Kidney (tissue), 14 donors: Measurements from ENCODE around the gene DAB1. TPM values are rescaled to one million over a fixed set of nuclear protein-coding genes. Genes with fewer than 3 reads are reported as not detected.
A peak's percentile ranks its signal among the peaks of the same experiment; 100 is the strongest.

Experiments used
- DNase-seq, 5 donors: peaks; one replicate each; pipeline ENCODE4 v3.0.0-alpha.2; 2013 to 2020
- FAIRE-seq: peaks from 2 replicates; lab custom pipeline; 2012; peaks lifted over from hg19 to GRCh38; lab: Jason Lieb, UNC
- H3K27ac ChIP-seq, 2 donors: one replicate each; pipeline ENCODE4 v1.7.0; 2013; ENCODE audit warnings: low read depth in 2 of 2, low read length in 2 of 2, inconsistent platforms in 1 of 2
- H3K27me3 ChIP-seq: one replicate; pipeline ENCODE4 v1.7.1; 2013; ENCODE audit warnings: low read length, inconsistent platforms; ENCODE audit not compliant: control insufficient read depth, insufficient read depth
- H3K36me3 ChIP-seq, 3 donors: one replicate each; pipeline versions ENCODE4 v1.7.0 to v1.7.1; 2013; ENCODE audit warnings: low read length in 3 of 3, control low read depth in 1 of 3, inconsistent platforms in 1 of 3; ENCODE audit not compliant: insufficient read depth in 3 of 3, control insufficient read depth in 2 of 3
- H3K4me1 ChIP-seq, 3 donors: one replicate each; pipeline versions ENCODE4 v1.7.0 to v1.7.1; 2013; ENCODE audit warnings: low read length in 3 of 3, inconsistent platforms in 1 of 3, low read depth in 1 of 3; ENCODE audit not compliant: control insufficient read depth in 2 of 3, insufficient read depth in 2 of 3
- H3K4me3 ChIP-seq, 3 donors: one replicate each; pipeline versions ENCODE4 v1.7.0 to v1.8.1; 2013; ENCODE audit warnings: low read length in 3 of 3, control low read depth in 1 of 3, inconsistent platforms in 1 of 3
- H3K9ac ChIP-seq, 3 donors: one replicate each; pipeline versions ENCODE4 v1.7.0 to v1.7.1; 2013; ENCODE audit warnings: low read length in 3 of 3, control low read depth in 1 of 3, inconsistent platforms in 1 of 3
- H3K9me3 ChIP-seq, 3 donors: one replicate each; pipeline versions ENCODE4 v1.7.0 to v1.7.1; 2013; ENCODE audit warnings: low read length in 3 of 3, control low read depth in 1 of 3, inconsistent platforms in 1 of 3; ENCODE audit not compliant: control insufficient read depth in 2 of 3, insufficient read depth in 1 of 3
- CTCF ChIP-seq: IDR thresholded peaks from 3 replicates; pipeline ENCODE4 v1.5.1; 2012; ENCODE audit warnings: mild to moderate bottlenecking, moderate library complexity, borderline replicate concordance; ENCODE audit not compliant: insufficient read depth; ENCODE audit errors: extremely low read depth
- intact Hi-C: fragments of 100-400 bp; cut with DNase I; formaldehyde crosslinking; loops from one replicate; pipeline ENCODE4 v1.11.1; 2022
- polyA plus RNA-seq: library from polyadenylated mRNA; stranded (reverse); fragments of 350-450 nt; fragmentation: Illumina TruSeq; extraction: RNeasy Lipid Tissue Mini Kit (QIAGEN cat#74804); gene quantifications from one replicate; pipeline ENCODE4 v1.2.3, GENCODE V29; 2014; ENCODE audit warnings: low read depth, low replicate concordance; ENCODE audit not compliant: insufficient read depth
- total RNA-seq: library from RNA; stranded (reverse); fragmentation: NEBNext Ultra II Directional; extraction: Animal tissue kit (Norgen Biotek cat#: 25700); gene quantifications from one replicate; pipeline ENCODE4 v1.2.1, GENCODE V29; 2021
- donor health status: control.
- donor health status: control.
- donor health status: control.
- donor health status: control.
- donor health status: control.
- donor health status: DM: yes; HTN: yes; CAD: no.
- donor health status: Normal renal cell carcinoma (clear cell type).

Gene DAB1
- total and polyA plus RNA-seq, 2 donors from 2014 or later = 2.3 TPM; not detected in 1

DNA sequence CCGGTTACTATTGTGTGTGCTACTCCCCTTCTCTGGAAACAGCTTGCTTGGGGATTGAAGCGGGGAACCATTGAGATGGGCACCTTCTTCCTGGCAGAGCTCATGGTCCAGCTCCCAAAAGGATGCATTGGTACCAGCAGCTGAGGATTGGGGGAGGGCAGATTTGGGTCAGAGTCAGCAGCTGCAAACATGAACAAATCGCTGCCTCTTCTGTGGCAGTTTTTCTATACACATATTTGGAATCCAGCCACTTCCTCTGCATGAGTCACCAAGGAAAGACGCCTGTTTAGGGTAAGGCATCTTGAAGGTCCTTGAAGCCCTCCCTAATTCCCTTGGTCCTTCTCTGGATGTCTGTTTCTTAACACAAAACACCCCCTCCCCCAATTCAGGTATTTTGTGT lies 104.7 kb downstream of the DAB1 start:
- TF ChIP-seq CTCF = no peak
- DNase-seq (peak in 1 of 5 donors; percentile 35), FAIRE-seq (no peak)
- no peak overlapping the region for H3K27ac ChIP-seq
- H3K4me3 ChIP-seq = no peak overlapping the region
- no peaks in the 10 kb centered on the region for H3K27me3 ChIP-seq
- no peaks in the 10 kb centered on the region for H3K9me3 ChIP-seq
- no peaks in the 10 kb centered on the region for H3K4me1 ChIP-seq
- intact Hi-C loops = no loop called here
- no peak overlapping the region for H3K9ac ChIP-seq
- no peaks in the 10 kb centered on the region for H3K36me3 ChIP-seq

GRCh38 chr1:57316861-57317260 lies 107.0 kb downstream of the DAB1 start:
- no peak overlapping the region for H3K4me3 ChIP-seq
- FAIRE-seq = no peak
- no peaks in the 10 kb centered on the region for H3K4me1 ChIP-seq
- intact Hi-C loops = no loop called here
- no peak overlapping the region for H3K27ac ChIP-seq
- H3K9ac ChIP-seq = no peak overlapping the region
- no peaks in the 10 kb centered on the region for H3K9me3 ChIP-seq
- H3K36me3 ChIP-seq = no peaks in the 10 kb centered on the region
- DNase-seq = no peak
- no peak for TF ChIP-seq CTCF
- H3K27me3 ChIP-seq = no peaks in the 10 kb centered on the region

DNA sequence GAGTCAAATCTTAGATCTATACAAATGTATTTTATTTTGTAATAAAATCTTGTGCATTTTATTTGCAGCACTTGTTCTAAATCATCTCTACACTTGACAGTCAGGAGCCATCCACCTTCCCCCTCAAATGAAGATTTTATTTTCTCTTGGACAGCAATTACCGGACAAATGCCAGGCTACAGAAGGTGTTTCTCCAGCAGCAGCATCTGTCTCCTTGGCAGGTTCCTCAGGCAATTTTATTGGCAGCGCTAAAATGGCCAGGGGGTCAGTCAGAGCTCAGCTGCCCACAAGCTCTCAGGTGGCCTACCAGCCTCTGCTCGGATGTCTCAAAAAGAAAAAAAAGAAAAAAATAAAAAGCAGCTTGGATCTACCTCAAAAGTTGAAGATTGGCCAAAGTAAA lies 107.6 kb downstream of the DAB1 start:
- intact Hi-C loops = no loop called here
- TF ChIP-seq CTCF = no peak
- H3K4me3 ChIP-seq = no peak overlapping the region
- no peaks in the 10 kb centered on the region for H3K4me1 ChIP-seq
- H3K9ac ChIP-seq = no peak overlapping the region
- no peak overlapping the region for H3K27ac ChIP-seq
- H3K27me3 ChIP-seq = no peaks in the 10 kb centered on the region
- DNase-seq (no peak), FAIRE-seq (no peak)
- H3K36me3 ChIP-seq = no peaks in the 10 kb centered on the region
- no peaks in the 10 kb centered on the region for H3K9me3 ChIP-seq

DNA sequence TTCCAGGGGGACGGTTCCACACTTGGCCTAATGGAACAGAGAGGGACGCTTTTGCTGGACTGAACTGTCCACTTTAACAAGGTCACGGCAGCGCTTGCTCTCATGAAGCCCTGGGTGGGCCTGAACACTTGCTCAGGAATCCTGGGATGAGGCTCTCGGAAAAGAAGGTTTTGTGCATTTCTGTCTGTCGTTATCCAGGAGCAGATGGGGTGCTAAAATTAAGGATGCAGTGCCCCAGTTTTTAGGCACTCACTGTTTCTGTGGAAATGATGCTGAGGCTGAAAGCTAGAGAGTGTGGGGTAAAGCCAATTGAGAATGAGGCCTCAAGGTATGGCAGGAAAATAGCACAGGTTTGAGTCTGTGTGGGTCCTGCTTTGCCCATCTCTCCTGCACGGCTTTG lies 111.0 kb downstream of the DAB1 start:
- Histone ChIP-seq H3K9ac (no peak overlapping the region), H3K27ac (no peak overlapping the region), H3K4me3 (no peak overlapping the region), H3K36me3 (no peaks in the 10 kb centered on the region), H3K27me3 (no peaks in the 10 kb centered on the region), H3K4me1 (no peaks in the 10 kb centered on the region), H3K9me3 (no peaks in the 10 kb centered on the region)
- DNase-seq (no peak), FAIRE-seq (no peak)
- no peak for TF ChIP-seq CTCF
- intact Hi-C loops = no loop called here
